Measurements from ENCODE around the gene COPZ2.

Gene COPZ2

GRCh38 chr17:47981462-47981861 lies 56.1 kb downstream of the COPZ2 start:
- Mint-ChIP-seq H3K36me3 (peaks cover 74% of the 10 kb centered on the region), H3K27ac (peak overlapping the region; percentile 27), H3K4me3 (no peak overlapping the region), H3K9me3 (no peaks in the 10 kb centered on the region), H3K4me1 (peaks cover 6% of the 10 kb centered on the region), H3K27me3 (no peaks in the 10 kb centered on the region)
- no peak for ATAC-seq

- no peaks in the 10 kb centered on the region for H3K27me3 Mint-ChIP-seq
- H3K27ac Mint-ChIP-seq, result no peak overlapping the region
- H3K9me3 Mint-ChIP-seq, result no peaks in the 10 kb centered on the region
- H3K36me3 Mint-ChIP-seq, result peaks cover 79% of the 10 kb centered on the region
- H3K4me3 Mint-ChIP-seq, result no peak overlapping the region
- no peak for ATAC-seq
- H3K4me1 Mint-ChIP-seq, result peaks cover 6% of the 10 kb centered on the region
These were observed 57.1 kb downstream of the COPZ2 start for GRCh38 chr17:47980541-47980940.

- Mint-ChIP-seq H3K36me3 (peaks cover 78% of the 10 kb centered on the region), H3K4me1 (peaks cover 6% of the 10 kb centered on the region), H3K27me3 (no peaks in the 10 kb centered on the region), H3K4me3 (no peak overlapping the region), H3K9me3 (no peaks in the 10 kb centered on the region), H3K27ac (no peak overlapping the region)
- peak; percentile 82 for ATAC-seq
These were observed 59.3 kb downstream of the COPZ2 start for GRCh38 chr17:47978324-47978723.

All from stimulated activated memory B cell treated with anti-CD40 and anti-IgM and Interleukin-4, amounts not matched to agents 10 μg/mL and 1 μg/mL and 100 μg/mL, for 72 hours (primary cell).